Astrocyte of the spinal cord (primary cell): ENCODE measurements around the gene NME4.
"Not testable (repeated sequence)": the region's sequence is repeated elsewhere in the genome, so short reads cannot be mapped to it uniquely, and the experiment has no call there.

Experiments used
- DNase-seq: peaks from one replicate; pipeline ENCODE4 v3.0.0; 2011; ENCODE audit warnings: low read depth, low spot score
- H3K4me3 ChIP-seq: 2 replicates; pipeline ENCODE4 v1.5.1; 2011; ENCODE audit warnings: low read depth, mild to moderate bottlenecking, low read length, moderate library complexity
- in situ Hi-C: cut with HindIII; loops from 2 replicates; pipeline ENCODE4 v1.10.0; 2017; ENCODE audit warnings: low sequenced_read_pairs
- TF ChIP-seq, protein P1 (sequence below): IDR thresholded peaks from 2 replicates; pipeline ENCODE4 v1.5.1; 2012; ENCODE audit warnings: low read depth, mild to moderate bottlenecking, low read length, inconsistent platforms

Gene NME4

DNA sequence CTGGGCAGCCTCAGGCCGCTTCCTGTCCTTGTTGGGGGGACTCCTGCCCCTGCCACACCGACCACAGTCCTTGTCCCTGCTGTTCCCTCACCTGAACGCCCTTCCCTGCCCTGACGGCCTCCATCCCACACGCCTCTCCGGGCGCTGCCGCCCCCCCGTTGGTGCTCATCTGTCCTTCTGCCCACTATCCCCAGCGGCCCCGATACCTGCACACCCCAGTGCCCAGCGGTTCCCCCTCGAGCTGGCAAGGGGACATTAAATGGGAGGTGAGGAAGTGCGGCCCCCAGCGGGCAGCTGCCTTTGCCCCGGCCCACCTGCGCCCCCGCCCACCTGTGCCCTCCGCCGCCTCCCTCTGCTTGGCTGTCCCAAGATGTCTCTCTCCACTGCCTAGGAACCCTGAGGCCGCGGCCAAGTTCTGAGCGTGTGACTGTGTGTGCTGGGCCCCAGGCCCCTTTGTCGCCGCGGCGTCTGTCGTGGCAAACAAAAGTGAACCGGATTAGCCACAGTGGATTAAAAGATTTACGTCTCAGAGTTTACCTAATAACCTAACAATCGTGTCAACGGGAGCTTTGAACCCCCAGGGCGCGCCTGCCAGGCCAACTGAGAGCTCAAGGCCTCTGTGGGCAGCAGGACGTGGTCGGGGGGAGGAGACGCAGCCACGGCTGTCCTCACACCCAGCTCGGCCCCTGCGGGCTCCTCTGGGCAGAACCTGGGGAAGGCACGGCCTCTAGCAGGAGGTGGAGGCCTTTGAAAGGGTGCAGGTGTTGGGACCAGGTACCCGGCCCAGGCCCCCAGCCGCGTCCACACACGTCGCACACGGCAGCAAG lies 36.9 kb upstream of the NME4 start:
- in situ Hi-C loops: no loop called here
- H3K4me3 ChIP-seq: no peak overlapping the region
- TF ChIP-seq, protein P1, sequence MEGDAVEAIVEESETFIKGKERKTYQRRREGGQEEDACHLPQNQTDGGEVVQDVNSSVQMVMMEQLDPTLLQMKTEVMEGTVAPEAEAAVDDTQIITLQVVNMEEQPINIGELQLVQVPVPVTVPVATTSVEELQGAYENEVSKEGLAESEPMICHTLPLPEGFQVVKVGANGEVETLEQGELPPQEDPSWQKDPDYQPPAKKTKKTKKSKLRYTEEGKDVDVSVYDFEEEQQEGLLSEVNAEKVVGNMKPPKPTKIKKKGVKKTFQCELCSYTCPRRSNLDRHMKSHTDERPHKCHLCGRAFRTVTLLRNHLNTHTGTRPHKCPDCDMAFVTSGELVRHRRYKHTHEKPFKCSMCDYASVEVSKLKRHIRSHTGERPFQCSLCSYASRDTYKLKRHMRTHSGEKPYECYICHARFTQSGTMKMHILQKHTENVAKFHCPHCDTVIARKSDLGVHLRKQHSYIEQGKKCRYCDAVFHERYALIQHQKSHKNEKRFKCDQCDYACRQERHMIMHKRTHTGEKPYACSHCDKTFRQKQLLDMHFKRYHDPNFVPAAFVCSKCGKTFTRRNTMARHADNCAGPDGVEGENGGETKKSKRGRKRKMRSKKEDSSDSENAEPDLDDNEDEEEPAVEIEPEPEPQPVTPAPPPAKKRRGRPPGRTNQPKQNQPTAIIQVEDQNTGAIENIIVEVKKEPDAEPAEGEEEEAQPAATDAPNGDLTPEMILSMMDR: no peak
- no peak for DNase-seq

DNA sequence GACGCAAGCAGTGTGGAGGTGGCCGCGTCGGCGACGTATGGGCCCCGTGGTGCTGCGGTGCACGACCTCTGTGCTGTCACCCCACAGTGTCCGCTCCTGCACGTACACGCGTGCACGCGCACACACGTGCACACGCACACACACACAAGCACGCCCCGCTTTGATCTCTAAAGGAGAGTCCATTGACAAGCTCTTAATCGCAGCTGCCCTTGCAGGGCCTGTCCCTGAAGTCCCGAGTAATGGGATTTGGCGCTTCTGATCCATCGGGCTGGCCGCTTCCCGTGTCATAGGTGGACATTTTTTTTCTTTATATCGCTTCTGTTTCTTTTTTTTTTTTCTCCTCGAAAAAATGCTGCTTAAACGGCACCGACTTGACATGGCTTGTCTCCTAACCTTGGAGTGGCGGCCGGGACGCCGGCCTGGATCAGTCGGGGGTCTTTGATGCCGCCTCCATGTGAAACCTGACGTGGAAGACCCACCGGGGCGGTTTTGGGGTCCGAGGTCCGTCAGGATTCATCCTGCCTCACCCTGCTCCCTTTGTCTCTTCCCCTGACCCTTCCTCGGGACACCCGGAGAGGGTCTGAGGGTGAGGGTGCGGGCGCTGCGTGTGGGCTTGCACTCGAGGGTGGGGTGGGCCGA lies 36.2 kb upstream of the NME4 start:
- no peak overlapping the region for H3K4me3 ChIP-seq
- in situ Hi-C loops: no loop called here
- TF ChIP-seq, protein P1: no peak
- DNase-seq: no peak

DNA sequence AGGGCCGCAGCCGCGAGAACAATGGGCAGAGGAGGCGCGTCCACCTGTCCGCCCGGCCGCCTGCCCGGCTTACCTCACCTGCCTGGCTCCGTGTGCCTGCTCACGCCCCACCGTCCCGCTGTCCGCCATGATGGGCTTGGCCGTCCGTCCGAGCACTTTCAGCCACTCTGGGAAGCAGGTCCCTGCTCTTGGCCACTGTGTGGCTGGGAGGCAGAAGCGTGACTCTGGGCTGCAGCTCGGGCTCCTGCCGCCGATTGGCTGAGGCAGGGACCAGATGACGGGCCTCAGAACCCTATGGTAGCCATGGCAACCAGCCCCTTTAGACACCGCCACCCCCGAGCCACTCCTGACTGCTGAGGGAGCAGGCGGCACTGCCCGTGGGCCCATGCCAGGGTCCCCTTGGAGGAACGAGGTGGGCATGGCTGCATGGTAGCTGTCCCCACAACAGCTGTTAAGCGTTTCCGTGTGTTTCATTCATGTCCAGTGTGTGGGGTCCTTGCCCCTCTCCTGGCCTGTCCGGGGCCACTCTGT lies 35.6 kb upstream of the NME4 start:
- no peak overlapping the region for H3K4me3 ChIP-seq
- no peak for DNase-seq
- TF ChIP-seq, protein P1: no peak
- in situ Hi-C loops: no loop called here

DNA sequence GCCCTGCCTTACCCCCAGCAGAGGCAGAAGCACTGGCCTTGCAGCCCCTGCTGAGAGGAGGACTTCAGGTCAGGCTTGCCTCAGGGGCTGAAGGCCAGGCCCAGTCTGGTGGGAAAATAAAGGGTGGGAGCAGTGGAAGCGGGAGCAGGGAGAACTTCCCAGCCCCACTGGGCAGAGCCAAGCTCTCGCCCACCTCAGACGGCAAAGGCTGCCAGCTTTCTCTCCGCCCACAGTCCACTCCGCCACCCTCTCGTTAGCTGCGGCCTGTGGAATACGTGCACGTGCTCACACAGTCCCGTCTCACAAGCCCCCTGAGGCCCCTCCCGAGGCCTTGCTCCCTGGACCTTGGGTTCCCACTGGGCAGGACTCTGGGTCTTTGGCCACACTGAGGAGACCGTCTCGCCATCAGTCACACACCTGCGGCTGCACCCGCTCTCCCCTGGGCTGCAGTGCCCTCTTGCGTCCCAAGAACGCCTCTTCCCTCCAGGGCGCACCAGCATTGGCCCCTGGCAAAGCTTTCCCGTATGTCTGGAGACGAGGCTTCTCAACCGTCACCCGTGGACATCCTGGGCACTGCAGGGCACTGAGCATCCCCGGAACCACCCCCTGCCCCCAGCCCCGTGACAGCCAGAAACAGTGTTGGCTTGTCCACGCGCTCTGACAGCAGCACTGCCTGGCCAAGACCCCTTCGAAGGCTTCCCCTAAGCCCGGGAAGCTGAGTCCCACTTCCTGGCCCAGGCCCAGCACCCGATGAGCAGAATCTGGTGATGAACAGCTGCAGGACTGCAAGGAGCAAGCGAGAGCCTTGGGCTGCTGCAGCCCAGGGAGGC lies 34.9 kb upstream of the NME4 start:
- TF ChIP-seq, protein P1: peak; percentile 79
- H3K4me3 ChIP-seq: no peak overlapping the region
- in situ Hi-C loops: no loop called here

DNA sequence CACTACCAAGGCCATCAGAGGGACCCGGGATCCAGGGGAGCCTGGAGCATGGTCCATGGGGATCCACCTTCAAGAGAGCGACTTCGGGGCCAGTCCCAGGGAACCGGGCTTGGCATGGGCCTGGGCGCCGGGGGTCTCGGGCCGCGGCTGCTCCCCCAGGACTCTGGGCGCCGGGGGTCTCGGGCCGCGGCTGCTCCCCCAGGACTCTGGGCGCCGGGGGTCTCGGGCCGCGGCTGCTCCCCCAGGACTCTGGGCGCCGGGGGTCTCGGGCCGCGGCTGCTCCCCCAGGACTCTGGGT lies 34.3 kb upstream of the NME4 start:
- DNase-seq, in situ Hi-C loops, H3K4me3 ChIP-seq: not testable (repeated sequence)

More for the DNA sequence above, 34.9 kb upstream of the NME4 start:
- DNase-seq: peak; percentile 68

DNA sequence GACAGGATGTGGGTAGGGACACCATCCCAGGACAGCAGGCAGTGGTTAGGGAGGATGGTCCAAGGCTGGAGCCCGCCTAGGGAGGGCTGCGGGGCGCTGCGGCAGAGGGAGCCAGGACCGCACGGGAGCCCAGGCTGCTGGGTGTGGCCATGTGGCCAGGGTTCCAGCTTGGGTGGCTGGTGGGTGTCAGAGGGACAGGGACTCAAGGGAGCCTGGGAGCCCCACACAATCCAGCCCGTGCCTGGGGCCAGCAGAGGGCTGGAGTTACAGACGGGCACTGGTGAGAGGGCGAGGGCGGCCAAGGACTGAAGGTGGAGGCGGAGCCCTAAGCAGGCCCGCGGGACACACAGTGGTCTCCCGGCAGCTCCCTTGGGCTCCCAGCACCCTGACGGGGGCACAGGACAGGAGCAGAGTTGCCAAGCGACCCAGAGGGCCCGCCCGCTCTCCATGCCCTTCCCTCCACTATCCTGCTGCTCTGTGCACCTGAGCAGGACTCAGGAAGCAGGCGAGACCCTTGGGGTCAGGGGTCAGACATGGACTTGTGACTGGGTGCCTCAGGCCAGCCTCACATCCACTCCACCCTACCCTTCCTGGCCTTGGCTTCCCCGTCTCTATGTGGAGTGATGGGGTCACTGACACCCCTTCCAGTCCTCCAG lies 33.8 kb upstream of the NME4 start:
- TF ChIP-seq, protein P1: no peak
- no peak overlapping the region for H3K4me3 ChIP-seq
- in situ Hi-C loops: no loop called here
- no peak for DNase-seq
